Measurements from ENCODE around the gene NEDD9.

Gene NEDD9

GRCh38 chr6:11163932-11164331 lies 68.5 kb downstream of the NEDD9 start:
- TF ChIP-seq ZNF274 (IDR thresholded peaks at IDR 0.05; ENCODE audit: low read depth, low read length) = no peak
- no peak overlapping the region for H3K4me3 ChIP-seq (ENCODE audit: low read length)

GRCh38 chr6:11162262-11162661 lies 70.2 kb downstream of the NEDD9 start:
- no peak overlapping the region for H3K4me3 ChIP-seq (ENCODE audit: low read length)
- TF ChIP-seq ZNF274 (IDR thresholded peaks at IDR 0.05; ENCODE audit: low read depth, low read length) = no peak

- no peak for TF ChIP-seq ZNF274 (IDR thresholded peaks at IDR 0.05; ENCODE audit: low read depth, low read length)
- H3K4me3 ChIP-seq (ENCODE audit: low read length) = no peak overlapping the region
These were observed 71.2 kb downstream of the NEDD9 start for GRCh38 chr6:11161031-11161956.

GRCh38 chr6:11160199-11160598 lies 72.3 kb downstream of the NEDD9 start:
- no peak overlapping the region for H3K4me3 ChIP-seq (ENCODE audit: low read length)
- no peak for TF ChIP-seq ZNF274 (IDR thresholded peaks at IDR 0.05; ENCODE audit: low read depth, low read length)

- H3K4me3 ChIP-seq (ENCODE audit: low read length) = no peak overlapping the region
- no peak for TF ChIP-seq ZNF274 (IDR thresholded peaks at IDR 0.05; ENCODE audit: low read depth, low read length)
These were observed 76.9 kb downstream of the NEDD9 start for GRCh38 chr6:11155589-11155988.

- no peak overlapping the region for H3K4me3 ChIP-seq (ENCODE audit: low read length)
- TF ChIP-seq ZNF274 (IDR thresholded peaks at IDR 0.05; ENCODE audit: low read depth, low read length) = no peak
These were observed 79.0 kb downstream of the NEDD9 start for GRCh38 chr6:11153447-11153846.

- no peak overlapping the region for H3K4me3 ChIP-seq (ENCODE audit: low read length)
- TF ChIP-seq ZNF274 (IDR thresholded peaks at IDR 0.05; ENCODE audit: low read depth, low read length) = no peak
These were observed 79.9 kb downstream of the NEDD9 start for GRCh38 chr6:11152581-11152980.

- TF ChIP-seq ZNF274 (IDR thresholded peaks at IDR 0.05; ENCODE audit: low read depth, low read length) = no peak
- no peak overlapping the region for H3K4me3 ChIP-seq (ENCODE audit: low read length)
These were observed 81.0 kb downstream of the NEDD9 start for GRCh38 chr6:11151488-11151887.

GRCh38 chr6:11149551-11149950 lies 82.9 kb downstream of the NEDD9 start:
- no peak overlapping the region for H3K4me3 ChIP-seq (ENCODE audit: low read length)
- no peak for TF ChIP-seq ZNF274 (IDR thresholded peaks at IDR 0.05; ENCODE audit: low read depth, low read length)

- no peak overlapping the region for H3K4me3 ChIP-seq (ENCODE audit: low read length)
- no peak for TF ChIP-seq ZNF274 (IDR thresholded peaks at IDR 0.05; ENCODE audit: low read depth, low read length)
These were observed 86.2 kb downstream of the NEDD9 start for GRCh38 chr6:11146117-11146826.

- TF ChIP-seq ZNF274 (IDR thresholded peaks at IDR 0.05; ENCODE audit: low read depth, low read length) = no peak
- H3K4me3 ChIP-seq (ENCODE audit: low read length) = no peak overlapping the region
These were observed 88.0 kb downstream of the NEDD9 start for GRCh38 chr6:11144393-11144851.

GRCh38 chr6:11143394-11144371 lies 88.8 kb downstream of the NEDD9 start:
- TF ChIP-seq ZNF274 (IDR thresholded peaks at IDR 0.05; ENCODE audit: low read depth, low read length) = no peak
- H3K4me3 ChIP-seq (ENCODE audit: low read length) = no peak overlapping the region

GRCh38 chr6:11142296-11143027 lies 90.0 kb downstream of the NEDD9 start:
- H3K4me3 ChIP-seq (ENCODE audit: low read length) = no peak overlapping the region
- TF ChIP-seq ZNF274 (IDR thresholded peaks at IDR 0.05; ENCODE audit: low read depth, low read length) = no peak

All from GM08714 (cell line).